ENCODE results near the gene FBXO27. TPM values are rescaled to one million over a fixed set of nuclear protein-coding genes. Genes with fewer than 3 reads are reported as not detected.

The FBXO27 gene
- total RNA-seq, 1 experiment from 2014 or later = 3.8 TPM

DNA sequence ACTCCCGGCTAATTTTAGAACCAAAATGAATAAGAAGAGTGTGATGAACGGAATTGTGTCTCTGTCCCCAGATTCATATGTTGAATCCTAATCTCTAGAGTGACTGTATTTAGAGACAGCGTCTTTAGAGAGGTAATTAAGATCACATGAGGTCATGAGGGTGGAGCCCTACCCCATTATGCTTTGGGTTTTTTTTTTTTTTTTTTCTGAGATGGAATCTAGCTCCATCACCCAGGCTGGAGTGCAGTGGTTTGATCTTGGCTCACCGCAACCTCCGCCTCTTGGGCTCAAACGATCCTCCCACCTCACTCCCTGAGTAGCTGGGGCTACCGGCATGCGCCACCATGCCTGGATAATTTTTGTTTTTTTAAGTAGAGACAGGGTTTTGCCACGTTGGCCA lies 27.9 kb downstream of the FBXO27 start:
- H3K4me3 ChIP-seq (ENCODE audit: low read depth, low read length) = no peak overlapping the region
- intact Hi-C loops (cut with micrococcal nuclease; ENCODE audit: unreplicated experiment) = no loop called here
- H3K4me3 Mint-ChIP-seq (ENCODE audit: unreplicated experiment) = no peak overlapping the region
- no peaks in the 10 kb centered on the region for H3K9me3 ChIP-seq
- no peak overlapping the region for H3K27ac Mint-ChIP-seq (ENCODE audit: unreplicated experiment)
- no TSS peak for BruUV-seq (replicated peaks)
- no peaks in the 10 kb centered on the region for H3K4me1 Mint-ChIP-seq (ENCODE audit: low read depth, unreplicated experiment)
- DNase-seq = no peak
- no peaks in the 10 kb centered on the region for H3K36me3 ChIP-seq (ENCODE audit: control insufficient read depth, insufficient read depth, low read length)
- ChIA-PET POLR2A (interaction anchor here (0.6 kb wide), 1 partner anchor 28 kb away, joined by 4 read pairs; no protein-coding TSS in a partner anchor), CTCF (no interaction called here)
- H3K9me3 Mint-ChIP-seq (ENCODE audit: unreplicated experiment) = no peaks in the 10 kb centered on the region
- no peaks in the 10 kb centered on the region for H3K27me3 Mint-ChIP-seq (ENCODE audit: insufficient read depth, unreplicated experiment)
- no peaks in the 10 kb centered on the region for H3K36me3 Mint-ChIP-seq (ENCODE audit: insufficient read depth, unreplicated experiment)
- no peaks in the 10 kb centered on the region for H3K27me3 ChIP-seq (replicated peaks; ENCODE audit: control insufficient read depth, insufficient read depth, low read length)
- TF ChIP-seq CTCF (IDR thresholded peaks at IDR 0.05; ENCODE audit: insufficient read depth in 1 of 2, low read depth in 1 of 2, low read length in 1 of 2, severe bottlenecking in 1 of 2, unreplicated experiment in 1 of 2) = no peak
- H3K4me1 ChIP-seq = no peaks in the 10 kb centered on the region

GRCh38 chr19:39003796-39004195 lies 28.6 kb downstream of the FBXO27 start:
- H3K27me3 Mint-ChIP-seq (ENCODE audit: insufficient read depth, unreplicated experiment) = no peaks in the 10 kb centered on the region
- no TSS peak for BruUV-seq (replicated peaks)
- DNase-seq = no peak
- no peaks in the 10 kb centered on the region for H3K9me3 Mint-ChIP-seq (ENCODE audit: unreplicated experiment)
- Histone ChIP-seq H3K36me3 (ENCODE audit: control insufficient read depth, insufficient read depth, low read length) (no peaks in the 10 kb centered on the region), H3K9me3 (no peaks in the 10 kb centered on the region), H3K4me1 (no peaks in the 10 kb centered on the region), H3K4me3 (ENCODE audit: low read depth, low read length) (no peak overlapping the region), H3K27me3 (replicated peaks; ENCODE audit: control insufficient read depth, insufficient read depth, low read length) (no peaks in the 10 kb centered on the region)
- no peak overlapping the region for H3K27ac Mint-ChIP-seq (ENCODE audit: unreplicated experiment)
- H3K36me3 Mint-ChIP-seq (ENCODE audit: insufficient read depth, unreplicated experiment) = no peaks in the 10 kb centered on the region
- ChIA-PET POLR2A (no interaction called here), CTCF (no interaction called here)
- intact Hi-C loops (cut with micrococcal nuclease; ENCODE audit: unreplicated experiment) = no loop called here
- TF ChIP-seq CTCF (IDR thresholded peaks at IDR 0.05; ENCODE audit: insufficient read depth in 1 of 2, low read depth in 1 of 2, low read length in 1 of 2, severe bottlenecking in 1 of 2, unreplicated experiment in 1 of 2) = no peak
- H3K4me3 Mint-ChIP-seq (ENCODE audit: unreplicated experiment) = no peak overlapping the region
- no peaks in the 10 kb centered on the region for H3K4me1 Mint-ChIP-seq (ENCODE audit: low read depth, unreplicated experiment)

DNA sequence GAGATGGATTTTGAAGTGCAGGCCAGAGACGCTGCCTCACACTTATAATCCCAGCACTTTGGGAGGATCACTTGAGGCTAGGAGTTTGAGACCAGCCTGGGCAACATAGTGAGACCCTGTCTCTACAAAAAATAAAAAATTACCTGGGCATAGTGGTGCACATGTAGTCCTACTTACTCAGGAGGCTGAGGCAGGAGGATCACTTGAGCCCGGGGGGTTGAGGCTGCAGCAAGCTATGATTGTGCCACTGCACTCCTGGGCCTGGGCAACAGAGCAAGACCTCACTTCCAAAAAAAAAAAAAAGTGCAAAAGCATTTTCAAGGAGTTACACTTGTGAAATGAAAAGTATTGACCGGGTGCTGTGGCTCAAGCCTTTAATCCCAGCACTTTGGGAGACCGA lies 29.2 kb downstream of the FBXO27 start:
- H3K9me3 Mint-ChIP-seq (ENCODE audit: unreplicated experiment) = no peaks in the 10 kb centered on the region
- no peak for TF ChIP-seq CTCF (IDR thresholded peaks at IDR 0.05; ENCODE audit: insufficient read depth in 1 of 2, low read depth in 1 of 2, low read length in 1 of 2, severe bottlenecking in 1 of 2, unreplicated experiment in 1 of 2)
- H3K4me3 Mint-ChIP-seq (ENCODE audit: unreplicated experiment) = no peak overlapping the region
- Histone ChIP-seq H3K9me3 (no peaks in the 10 kb centered on the region), H3K36me3 (ENCODE audit: control insufficient read depth, insufficient read depth, low read length) (no peaks in the 10 kb centered on the region), H3K27me3 (replicated peaks; ENCODE audit: control insufficient read depth, insufficient read depth, low read length) (no peaks in the 10 kb centered on the region), H3K4me3 (ENCODE audit: low read depth, low read length) (no peak overlapping the region), H3K4me1 (no peaks in the 10 kb centered on the region)
- CTCF ChIA-PET = no interaction called here
- DNase-seq = no peak
- intact Hi-C loops (cut with micrococcal nuclease; ENCODE audit: unreplicated experiment) = no loop called here
- H3K4me1 Mint-ChIP-seq (ENCODE audit: low read depth, unreplicated experiment) = no peaks in the 10 kb centered on the region
- no peaks in the 10 kb centered on the region for H3K36me3 Mint-ChIP-seq (ENCODE audit: insufficient read depth, unreplicated experiment)
- BruUV-seq (replicated peaks) = no TSS peak
- H3K27me3 Mint-ChIP-seq (ENCODE audit: insufficient read depth, unreplicated experiment) = no peaks in the 10 kb centered on the region
- no peak overlapping the region for H3K27ac Mint-ChIP-seq (ENCODE audit: unreplicated experiment)
- POLR2A ChIA-PET = interaction anchor here (0.6 kb wide), 1 partner anchor 73 kb away, joined by 9 read pairs; no protein-coding TSS in a partner anchor

Data from Caco-2 (cell line).